SU-DHL-6 (cell line): ENCODE results near the gene DEAF1.

Experiments used
- H2AFZ ChIP-seq: fragments of 200-600 bp; sonication (generic); 2 replicates; pipeline ENCODE4 v1.6.1; 2014; ENCODE audit warnings: low read depth, mild to moderate bottlenecking, moderate library complexity, mixed read lengths, antibody characterized with exemption, low read length; ENCODE audit not compliant: severe bottlenecking
- H3F3A ChIP-seq: fragments of 200-600 bp; shearing (Covaris generic); 2 replicates; pipeline ENCODE4 v1.6.0; 2016; ENCODE audit warnings: antibody characterized with exemption, mild to moderate bottlenecking; ENCODE audit not compliant: insufficient read depth
- H3K27ac ChIP-seq: fragments of 200-600 bp; sonication (generic); 2 replicates; pipeline ENCODE4 v1.5.1; 2016; ENCODE audit warnings: low read depth, mild to moderate bottlenecking, low read length, moderate library complexity, mixed read lengths
- H3K27me3 ChIP-seq: fragments of 200-600 bp; sonication (generic), shearing (Covaris generic); 2 replicates; pipeline ENCODE4 v1.6.0; 2014; ENCODE audit warnings: mild to moderate bottlenecking, low read length
- H3K36me3 ChIP-seq: fragments of 200-600 bp; sonication (generic); 2 replicates; pipeline ENCODE4 v1.6.1; 2014; ENCODE audit warnings: mild to moderate bottlenecking, low read length, mixed read lengths
- H3K4me2 ChIP-seq: fragments of 300-600, 200-600 bp; shearing (Covaris generic), sonication (generic); 2 replicates; pipeline ENCODE4 v1.6.0; 2014; ENCODE audit warnings: low read length, low read depth, mild to moderate bottlenecking; ENCODE audit not compliant: poor library complexity, severe bottlenecking
- H3K4me3 ChIP-seq: fragments of 200-600 bp; sonication (generic); 2 replicates; pipeline ENCODE4 v1.5.1; 2014; ENCODE audit warnings: antibody characterized with exemption, low read length, mild to moderate bottlenecking, mixed read lengths; ENCODE audit not compliant: insufficient read depth, poor library complexity, severe bottlenecking
- H3K79me2 ChIP-seq: fragments of 200-600 bp; sonication (generic); 2 replicates; pipeline ENCODE4 v1.6.1; 2014; ENCODE audit warnings: mild to moderate bottlenecking, low read length, moderate library complexity; ENCODE audit not compliant: insufficient read depth
- H3K9ac ChIP-seq: fragments of 200-600 bp; sonication (generic); 2 replicates; pipeline ENCODE4 v1.7.0; 2014; ENCODE audit warnings: mild to moderate bottlenecking, low read length
- H3K9me2 ChIP-seq: fragments of 200-600 bp; sonication (generic); replicated peaks from 2 replicates; pipeline ENCODE4 v1.6.1; 2014; ENCODE audit warnings: low read length; ENCODE audit not compliant: insufficient read depth
- H3K9me3 ChIP-seq: fragments of 200-600 bp; sonication (generic); 2 replicates; pipeline ENCODE4 v1.6.1; 2014; ENCODE audit warnings: low read length, mixed read lengths; ENCODE audit not compliant: insufficient read depth
- H4K20me1 ChIP-seq: fragments of 200-600 bp; sonication (generic); 2 replicates; pipeline ENCODE4 v1.6.1; 2014; ENCODE audit warnings: low read depth, mild to moderate bottlenecking, antibody characterized with exemption, low read length, moderate library complexity, mixed read lengths
- CTCF ChIP-seq: fragments of 200-600 bp; sonication (generic); IDR thresholded peaks from one replicate; pipeline ENCODE4 v1.5.1; 2017; ENCODE audit warnings: antibody characterized with exemption, mild to moderate bottlenecking, low read length, moderate library complexity; ENCODE audit not compliant: insufficient read depth, poor library complexity, severe bottlenecking
- EZH2phosphoT487 ChIP-seq: fragments of 200-600 bp; sonication (generic), shearing (Covaris generic); conservative IDR thresholded peaks from 2 replicates; pipeline ENCODE4 v1.6.1; 2018; ENCODE audit warnings: mild to moderate bottlenecking, antibody characterized with exemption, low read length, moderate library complexity, mixed read lengths

The DEAF1 gene

GRCh38 chr11:608791-609251, 86.2 kb downstream of the DEAF1 start:
- Histone ChIP-seq H3K36me3 (peaks cover 4% of the 10 kb centered on the region; the same call in 1 of the 2 replicates), H3K9ac (no peak overlapping the region), H3K4me2 (no peak overlapping the region), H4K20me1 (no peaks in the 10 kb centered on the region; the same call in 1 of the 2 replicates), H3K27ac (no peak overlapping the region), H3K79me2 (no peaks in the 10 kb centered on the region), H3K27me3 (no peaks in the 10 kb centered on the region), H3F3A (peaks cover 10% of the 10 kb centered on the region), H3K9me3 (no peaks in the 10 kb centered on the region), H2AFZ (no peak overlapping the region), H3K9me2 (no peaks in the 10 kb centered on the region), H3K4me3 (no peak overlapping the region)
- TF ChIP-seq EZH2phosphoT487, result no peak
- TF ChIP-seq CTCF, result no peak

- Histone ChIP-seq H3K27me3 (no peaks in the 10 kb centered on the region), H3K79me2 (no peaks in the 10 kb centered on the region), H3K36me3 (peaks cover 4% of the 10 kb centered on the region; the same call in 1 of the 2 replicates), H3K4me2 (no peak overlapping the region), H3K9me3 (no peaks in the 10 kb centered on the region), H4K20me1 (no peaks in the 10 kb centered on the region; the same call in 1 of the 2 replicates), H2AFZ (no peak overlapping the region), H3F3A (peaks cover 10% of the 10 kb centered on the region), H3K9ac (no peak overlapping the region), H3K4me3 (no peak overlapping the region), H3K27ac (no peak overlapping the region), H3K9me2 (no peaks in the 10 kb centered on the region)
- TF ChIP-seq CTCF (no peak), EZH2phosphoT487 (no peak)
Measured at GRCh38 chr11:607971-608659, 86.9 kb downstream of the DEAF1 start.

GRCh38 chr11:607020-607780, 87.8 kb downstream of the DEAF1 start:
- Histone ChIP-seq H2AFZ (no peak overlapping the region), H3K27ac (no peak overlapping the region), H3K79me2 (no peaks in the 10 kb centered on the region), H4K20me1 (no peaks in the 10 kb centered on the region; the same call in 1 of the 2 replicates), H3K9me3 (no peaks in the 10 kb centered on the region), H3K4me3 (no peak overlapping the region), H3K36me3 (peaks cover 4% of the 10 kb centered on the region; the same call in 1 of the 2 replicates), H3F3A (peaks cover 5% of the 10 kb centered on the region), H3K27me3 (no peaks in the 10 kb centered on the region), H3K9ac (no peak overlapping the region), H3K4me2 (no peak overlapping the region), H3K9me2 (no peaks in the 10 kb centered on the region)
- no peak for TF ChIP-seq CTCF
